ENCODE results near the gene SIX1. TPM values are rescaled to one million over a fixed set of nuclear protein-coding genes. Genes with fewer than 3 reads are reported as not detected.

SIX1 gene
- total RNA-seq, result 1.1 TPM

DNA sequence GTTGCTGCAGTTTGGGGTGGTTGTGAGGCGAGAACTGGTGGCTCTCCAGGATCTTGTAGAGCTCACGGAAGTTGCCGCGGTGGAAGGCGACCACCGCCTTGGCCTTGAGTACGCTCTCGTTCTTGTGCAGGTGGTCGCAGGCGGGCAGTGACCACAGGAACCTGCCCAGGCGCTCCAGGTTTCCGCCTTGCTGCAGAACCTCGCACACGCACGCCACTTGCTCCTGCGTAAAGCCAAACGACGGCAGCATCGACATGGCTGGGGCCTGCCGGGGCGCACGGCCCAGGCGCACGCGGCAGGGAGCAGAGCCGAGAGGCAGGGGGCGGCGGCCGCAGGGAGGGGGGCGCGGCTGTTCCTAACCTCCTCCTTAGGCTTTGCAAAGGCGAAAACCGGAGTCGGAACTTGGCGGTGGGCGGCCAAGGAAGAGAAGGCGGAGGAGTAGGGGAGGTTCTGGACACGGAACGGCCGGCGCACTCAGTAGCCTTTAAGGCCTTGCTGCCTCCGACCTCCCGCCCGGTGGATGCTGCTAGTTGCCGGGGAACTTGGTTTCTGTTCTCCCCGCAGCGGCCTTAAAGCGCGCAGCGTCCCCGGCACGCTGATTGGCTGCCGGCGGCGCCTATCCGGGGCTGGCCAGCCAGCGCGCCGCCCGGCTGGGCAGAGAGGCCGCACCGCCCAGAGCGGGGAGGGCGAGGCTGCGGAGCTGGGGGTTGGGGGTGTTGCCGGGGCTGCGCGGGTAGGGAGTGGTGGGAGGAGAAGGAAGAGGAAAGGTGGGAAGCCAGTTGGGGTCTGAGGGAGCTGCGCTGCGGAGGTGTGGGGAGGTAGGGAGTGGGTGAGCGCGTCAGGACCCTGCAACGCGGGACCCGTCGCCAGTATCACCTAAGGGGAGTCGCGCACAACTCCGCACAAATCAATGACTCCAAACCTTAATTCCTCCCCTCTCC lies at the start of gene SIX1:
Gene SIX1, minus strand, starts transcription at position 544 of the 941 bp plus-strand sequence. Its CDS starts 288 bp downstream, at position 256.
- Histone ChIP-seq H3K27me3 (peaks cover 30% of the 10 kb centered on the region), H3K4me3 (peak within 1 kb of the TSS; percentile 59 to 71), H3K36me3 (no peaks in the 10 kb centered on the region), H3K4me1 (peaks cover 0 to 30% of the 10 kb centered on the region in 2 donors), H3K9me3 (no peaks in the 10 kb centered on the region), H3K27ac (peak within 1 kb of the TSS; percentile 2 to 6)
- DNase-seq (ENCODE audit: low spot score in 2 of 2), result peak in 1 of 2 donors; percentile 76
- TF ChIP-seq, protein P1, sequence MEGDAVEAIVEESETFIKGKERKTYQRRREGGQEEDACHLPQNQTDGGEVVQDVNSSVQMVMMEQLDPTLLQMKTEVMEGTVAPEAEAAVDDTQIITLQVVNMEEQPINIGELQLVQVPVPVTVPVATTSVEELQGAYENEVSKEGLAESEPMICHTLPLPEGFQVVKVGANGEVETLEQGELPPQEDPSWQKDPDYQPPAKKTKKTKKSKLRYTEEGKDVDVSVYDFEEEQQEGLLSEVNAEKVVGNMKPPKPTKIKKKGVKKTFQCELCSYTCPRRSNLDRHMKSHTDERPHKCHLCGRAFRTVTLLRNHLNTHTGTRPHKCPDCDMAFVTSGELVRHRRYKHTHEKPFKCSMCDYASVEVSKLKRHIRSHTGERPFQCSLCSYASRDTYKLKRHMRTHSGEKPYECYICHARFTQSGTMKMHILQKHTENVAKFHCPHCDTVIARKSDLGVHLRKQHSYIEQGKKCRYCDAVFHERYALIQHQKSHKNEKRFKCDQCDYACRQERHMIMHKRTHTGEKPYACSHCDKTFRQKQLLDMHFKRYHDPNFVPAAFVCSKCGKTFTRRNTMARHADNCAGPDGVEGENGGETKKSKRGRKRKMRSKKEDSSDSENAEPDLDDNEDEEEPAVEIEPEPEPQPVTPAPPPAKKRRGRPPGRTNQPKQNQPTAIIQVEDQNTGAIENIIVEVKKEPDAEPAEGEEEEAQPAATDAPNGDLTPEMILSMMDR (IDR thresholded peaks at IDR 0.05), result no peak
- intact Hi-C loops (cut with DNase I), result loop anchor here (5.0 kb wide), 1 partner anchor 333 kb away; the partner anchor contains the start of genes SLC38A6 and TRMT5

DNA sequence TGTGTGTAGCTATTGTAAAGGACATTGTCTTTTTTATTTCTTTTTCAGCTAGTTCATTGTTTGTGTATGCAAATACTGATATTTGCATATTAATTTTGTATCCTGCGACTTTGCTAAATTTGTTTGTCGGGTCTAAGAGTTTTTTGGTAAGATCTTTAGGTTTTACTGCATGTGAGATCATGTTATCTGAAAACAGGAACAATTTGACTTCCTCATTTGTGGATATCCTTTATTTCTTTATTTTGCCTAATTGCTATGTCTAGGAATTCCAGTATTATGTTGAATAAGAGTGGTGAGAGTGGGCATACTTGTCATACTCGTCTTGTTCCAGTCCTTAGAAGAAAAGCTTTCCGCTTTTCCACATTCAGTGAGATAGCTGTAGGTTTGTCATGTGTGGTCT lies 46.0 kb upstream of the SIX1 start:
- Histone ChIP-seq H3K4me3 (no peak overlapping the region), H3K27me3 (no peaks in the 10 kb centered on the region), H3K4me1 (no peaks in the 10 kb centered on the region), H3K9me3 (peaks cover 0 to 18% of the 10 kb centered on the region in 2 donors), H3K36me3 (no peaks in the 10 kb centered on the region), H3K27ac (no peak overlapping the region)
- TF ChIP-seq, protein P1 (IDR thresholded peaks at IDR 0.05), result no peak
- DNase-seq (ENCODE audit: low spot score in 2 of 2), result no peak
- intact Hi-C loops (cut with DNase I), result no loop called here

DNA sequence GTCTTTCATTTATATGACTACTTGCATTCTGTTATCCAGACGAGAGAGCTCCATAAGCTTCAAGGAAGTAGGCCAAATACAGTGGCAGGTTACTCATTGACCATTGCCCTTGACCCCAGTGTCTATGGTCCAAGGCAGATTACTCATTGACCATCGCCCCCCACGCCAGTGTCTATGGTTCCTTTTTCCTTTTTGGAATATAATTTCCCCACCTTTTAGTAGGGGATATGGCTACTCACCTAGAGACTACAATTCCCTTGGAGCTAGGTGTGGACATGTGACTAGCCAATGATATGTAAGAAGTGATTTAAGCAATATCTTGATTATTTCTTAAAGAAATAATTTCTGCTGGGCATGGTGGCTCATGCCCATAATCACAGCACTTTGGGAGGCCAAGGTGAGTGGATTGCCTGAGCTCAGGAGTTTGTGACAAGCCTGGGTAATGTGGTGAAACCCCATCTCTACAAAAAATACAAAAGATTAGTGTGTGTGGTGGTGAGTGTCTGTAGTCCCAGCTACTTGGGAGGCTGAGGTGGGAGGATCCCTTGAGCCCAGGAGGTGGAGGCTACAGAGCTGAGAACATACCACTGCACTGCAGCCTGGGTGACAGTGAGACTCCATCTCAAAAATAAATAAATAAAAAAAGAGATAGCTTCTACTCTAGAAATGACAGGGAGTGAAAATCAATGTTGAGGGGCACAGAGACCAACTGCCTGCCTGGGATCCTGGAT lies 42.3 kb upstream of the SIX1 start:
- Histone ChIP-seq H3K36me3 (no peaks in the 10 kb centered on the region), H3K27me3 (no peaks in the 10 kb centered on the region), H3K9me3 (peaks cover 0 to 3% of the 10 kb centered on the region in 2 donors), H3K4me1 (no peaks in the 10 kb centered on the region), H3K4me3 (no peak overlapping the region), H3K27ac (no peak overlapping the region)
- intact Hi-C loops (cut with DNase I), result no loop called here
- TF ChIP-seq, protein P1 (IDR thresholded peaks at IDR 0.05), result no peak
- no peak for DNase-seq (ENCODE audit: low spot score in 2 of 2)

DNA sequence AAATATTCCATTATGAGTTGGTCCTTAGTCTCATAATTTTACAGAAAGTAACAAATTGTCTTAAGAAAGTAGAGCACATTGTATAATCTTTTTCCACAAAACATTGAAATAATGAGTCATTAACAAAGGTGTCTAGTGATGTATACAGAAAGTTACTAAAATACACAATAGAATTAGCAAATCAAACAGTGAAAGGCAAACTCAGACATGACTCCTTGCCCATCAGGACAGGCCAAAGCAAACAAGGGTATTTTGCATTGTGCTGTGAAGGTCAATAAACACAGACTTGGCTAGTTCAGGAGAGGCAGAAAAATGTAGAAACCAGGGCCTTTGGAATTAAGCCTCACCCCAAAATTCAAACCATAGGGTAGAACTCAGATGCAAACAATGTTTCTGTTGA lies 37.6 kb upstream of the SIX1 start:
- Histone ChIP-seq H3K4me3 (no peak overlapping the region), H3K9me3 (no peaks in the 10 kb centered on the region), H3K4me1 (no peaks in the 10 kb centered on the region), H3K27me3 (no peaks in the 10 kb centered on the region), H3K36me3 (no peaks in the 10 kb centered on the region), H3K27ac (no peak overlapping the region)
- TF ChIP-seq, protein P1 (IDR thresholded peaks at IDR 0.05), result no peak
- DNase-seq (ENCODE audit: low spot score in 2 of 2), result no peak
- intact Hi-C loops (cut with DNase I), result no loop called here

DNA sequence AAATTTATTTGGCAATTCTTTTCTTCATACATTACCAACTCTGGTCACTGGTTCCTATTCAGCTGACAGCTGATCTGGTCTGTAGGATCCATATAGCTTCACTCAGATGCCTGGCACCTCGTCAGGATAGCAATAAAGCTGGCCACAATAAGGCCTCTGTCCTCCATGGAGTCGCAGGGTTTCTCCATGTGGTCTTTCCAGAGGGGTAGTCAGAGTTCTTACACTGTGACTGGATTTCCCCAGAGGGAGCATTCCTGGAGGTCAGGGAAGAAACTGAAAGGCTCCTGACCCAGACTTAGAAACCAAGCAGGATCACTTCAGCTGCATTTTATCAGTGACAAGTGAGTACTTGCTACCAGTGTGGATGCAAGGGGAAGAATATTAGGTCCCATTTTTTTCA lies 34.9 kb upstream of the SIX1 start:
- no peak for DNase-seq (ENCODE audit: low spot score in 2 of 2)
- TF ChIP-seq, protein P1 (IDR thresholded peaks at IDR 0.05), result no peak
- Histone ChIP-seq H3K36me3 (no peaks in the 10 kb centered on the region), H3K27me3 (no peaks in the 10 kb centered on the region), H3K27ac (no peak overlapping the region), H3K9me3 (no peaks in the 10 kb centered on the region), H3K4me1 (no peaks in the 10 kb centered on the region), H3K4me3 (no peak overlapping the region)
- intact Hi-C loops (cut with DNase I), result no loop called here

All from ascending aorta (tissue), 2 donors.